LNCAP (cell line): Measurements from ENCODE around the gene LY6G5B.

ENCODE experiments used
- TF ChIP-seq, protein P1 (sequence below): fragments of 450-650 bp; IDR thresholded peaks from 2 replicates; pipeline ENCODE4 v1.5.1; 2017; ENCODE audit warnings: mild to moderate bottlenecking

LY6G5B gene

DNA sequence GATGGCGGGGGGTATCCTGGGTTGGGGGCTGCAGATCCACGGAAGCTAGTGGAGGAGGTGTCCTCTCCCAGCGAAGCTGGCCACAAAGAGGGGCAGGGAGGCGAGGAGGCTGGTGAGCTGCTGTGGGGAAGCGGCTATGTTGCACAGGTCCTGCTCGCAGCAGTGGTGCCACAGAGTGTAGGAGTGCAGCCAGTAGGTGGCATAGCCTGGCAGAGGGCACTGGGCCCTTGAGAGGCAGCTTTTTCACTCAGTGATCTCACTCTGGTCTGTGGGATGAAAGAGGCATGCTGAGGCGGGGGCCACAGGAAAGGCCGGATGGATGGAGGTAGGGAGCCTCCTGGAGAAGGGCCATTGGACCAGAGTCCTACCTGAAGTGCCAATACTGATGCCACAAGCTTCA lies 42.5 kb downstream of the LY6G5B start:
- TF ChIP-seq, protein P1, sequence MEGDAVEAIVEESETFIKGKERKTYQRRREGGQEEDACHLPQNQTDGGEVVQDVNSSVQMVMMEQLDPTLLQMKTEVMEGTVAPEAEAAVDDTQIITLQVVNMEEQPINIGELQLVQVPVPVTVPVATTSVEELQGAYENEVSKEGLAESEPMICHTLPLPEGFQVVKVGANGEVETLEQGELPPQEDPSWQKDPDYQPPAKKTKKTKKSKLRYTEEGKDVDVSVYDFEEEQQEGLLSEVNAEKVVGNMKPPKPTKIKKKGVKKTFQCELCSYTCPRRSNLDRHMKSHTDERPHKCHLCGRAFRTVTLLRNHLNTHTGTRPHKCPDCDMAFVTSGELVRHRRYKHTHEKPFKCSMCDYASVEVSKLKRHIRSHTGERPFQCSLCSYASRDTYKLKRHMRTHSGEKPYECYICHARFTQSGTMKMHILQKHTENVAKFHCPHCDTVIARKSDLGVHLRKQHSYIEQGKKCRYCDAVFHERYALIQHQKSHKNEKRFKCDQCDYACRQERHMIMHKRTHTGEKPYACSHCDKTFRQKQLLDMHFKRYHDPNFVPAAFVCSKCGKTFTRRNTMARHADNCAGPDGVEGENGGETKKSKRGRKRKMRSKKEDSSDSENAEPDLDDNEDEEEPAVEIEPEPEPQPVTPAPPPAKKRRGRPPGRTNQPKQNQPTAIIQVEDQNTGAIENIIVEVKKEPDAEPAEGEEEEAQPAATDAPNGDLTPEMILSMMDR: no peak; the same call in 1 of the 2 replicates

DNA sequence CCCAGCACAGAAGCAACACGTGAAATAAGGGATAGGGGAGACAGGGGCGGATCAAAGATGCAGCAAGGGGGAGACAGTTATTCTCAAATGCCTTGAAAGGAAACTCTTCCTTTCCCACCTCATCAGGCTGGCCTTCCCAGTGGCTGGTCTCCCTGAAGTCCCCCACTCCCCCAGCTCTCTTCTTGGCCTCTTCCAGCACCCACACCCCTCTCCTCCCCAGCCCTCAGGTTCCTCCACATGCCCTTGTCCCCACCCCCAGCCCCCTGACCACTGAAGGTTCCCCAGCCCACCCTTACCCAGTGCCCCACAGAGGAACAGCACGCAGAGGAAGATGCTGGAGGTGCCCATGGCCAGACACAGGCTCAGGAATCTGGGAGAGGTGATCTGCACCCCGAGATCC lies 43.7 kb downstream of the LY6G5B start:
- TF ChIP-seq, protein P1: no peak

DNA sequence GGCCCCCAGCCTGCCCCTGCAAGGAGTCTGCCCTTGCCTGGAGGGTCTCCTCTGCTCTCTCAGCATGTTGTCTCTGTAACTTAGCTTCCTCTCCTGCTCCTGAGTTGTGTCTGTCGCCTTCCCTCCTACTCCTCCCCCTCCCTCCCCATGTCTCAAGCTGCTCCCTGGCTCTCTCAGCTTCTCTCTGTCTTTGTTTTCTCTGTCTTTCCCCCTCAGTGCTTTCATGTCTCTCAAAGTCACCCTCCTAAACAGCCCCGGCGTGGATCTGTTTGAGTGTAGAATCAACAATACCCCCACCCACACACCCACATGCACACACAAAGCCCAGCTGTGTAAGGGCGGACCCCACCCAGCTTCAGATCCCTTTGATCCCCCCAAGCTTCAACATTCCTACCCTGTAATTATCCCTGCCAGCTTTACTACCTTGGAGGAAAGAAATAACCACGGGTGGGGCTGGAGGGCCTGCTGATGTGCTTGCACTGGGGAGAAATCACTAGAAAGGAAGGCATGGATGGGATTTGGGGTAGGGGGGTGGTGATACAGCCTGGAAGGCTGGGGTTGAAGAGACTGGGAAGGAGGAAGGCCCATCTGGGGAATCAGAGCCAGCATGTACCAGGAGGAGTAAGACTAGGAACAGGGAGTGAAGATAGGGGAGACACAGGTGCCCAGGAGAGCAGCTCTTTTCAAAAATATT lies 44.4 kb downstream of the LY6G5B start:
- TF ChIP-seq, protein P1: no peak

DNA sequence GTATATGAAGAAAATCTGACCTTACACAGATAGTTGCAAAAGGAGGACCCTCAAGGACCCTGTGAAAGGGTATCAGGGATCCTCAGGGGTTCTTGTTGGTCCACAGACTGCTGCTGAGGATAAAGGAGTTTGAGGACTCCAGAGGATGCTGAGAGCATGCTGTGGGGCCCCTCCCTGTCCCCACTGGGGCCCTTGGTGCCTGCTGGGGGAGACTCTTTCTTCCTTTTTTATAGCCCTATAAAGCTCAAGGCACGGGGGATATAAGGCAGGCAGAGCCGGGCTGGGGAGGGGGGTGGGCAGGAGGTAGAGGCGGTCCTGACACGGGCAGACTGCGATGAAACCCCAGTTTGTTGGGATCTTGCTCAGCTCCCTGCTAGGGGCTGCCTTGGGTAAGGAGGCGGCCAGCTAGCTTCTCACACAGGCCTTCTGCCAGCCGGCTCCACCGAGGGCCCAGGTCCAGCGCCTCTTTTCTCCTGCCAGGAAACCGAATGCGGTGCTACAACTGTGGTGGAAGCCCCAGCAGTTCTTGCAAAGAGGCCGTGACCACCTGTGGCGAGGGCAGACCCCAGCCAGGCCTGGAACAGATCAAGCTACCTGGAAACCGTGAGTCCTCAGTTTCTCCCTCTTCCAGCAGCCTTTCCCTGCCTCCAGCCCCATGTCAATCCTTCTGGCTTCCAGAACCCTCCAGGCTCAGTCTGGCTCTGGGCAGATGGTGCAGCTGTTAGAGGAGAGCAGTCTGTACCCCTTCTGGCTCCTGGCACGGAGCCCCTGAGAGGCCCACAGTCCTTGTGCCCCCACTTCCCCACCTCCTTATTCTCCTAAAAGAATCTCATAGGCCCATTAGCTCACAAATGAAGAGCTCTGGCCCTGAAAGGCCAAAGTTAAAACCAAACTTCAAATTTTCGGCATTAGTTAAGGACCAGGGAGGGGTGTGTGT lies 45.5 kb downstream of the LY6G5B start, which contains the start of gene LY6G6D:
Gene LY6G6D, plus strand, starts transcription at position 327 of the 937 bp plus-strand sequence. Its CDS starts 8 bp downstream, at position 335.
- TF ChIP-seq, protein P1: no peak

DNA sequence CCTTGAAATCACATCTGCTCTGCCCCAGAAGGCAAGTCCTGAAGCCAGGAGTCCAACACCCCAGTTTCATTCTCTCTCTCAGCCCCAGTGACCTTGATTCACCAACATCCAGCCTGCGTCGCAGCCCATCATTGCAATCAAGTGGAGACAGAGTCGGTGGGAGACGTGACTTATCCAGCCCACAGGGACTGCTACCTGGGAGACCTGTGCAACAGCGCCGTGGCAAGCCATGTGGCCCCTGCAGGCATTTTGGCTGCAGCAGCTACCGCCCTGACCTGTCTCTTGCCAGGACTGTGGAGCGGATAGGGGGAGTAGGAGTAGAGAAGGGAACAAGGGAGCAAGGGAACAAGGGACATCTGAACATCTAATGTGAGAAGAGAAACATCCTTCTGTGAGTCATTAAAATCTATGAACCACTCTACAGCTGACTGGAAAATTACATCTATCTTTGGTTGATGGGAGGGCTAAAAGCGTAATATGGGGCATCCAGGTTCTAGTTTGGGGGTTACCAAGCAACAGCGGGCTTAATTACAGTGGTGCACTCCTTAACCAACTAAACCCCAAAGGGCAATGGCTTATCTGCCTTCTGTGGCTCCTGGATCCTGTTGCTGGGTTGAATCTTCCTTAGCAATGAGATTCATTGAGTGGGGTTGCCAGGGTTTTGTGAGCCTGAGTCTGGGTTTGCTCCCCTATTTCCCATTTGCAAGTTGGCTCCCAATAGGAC lies 47.9 kb downstream of the LY6G5B start:
- TF ChIP-seq, protein P1: no peak

DNA sequence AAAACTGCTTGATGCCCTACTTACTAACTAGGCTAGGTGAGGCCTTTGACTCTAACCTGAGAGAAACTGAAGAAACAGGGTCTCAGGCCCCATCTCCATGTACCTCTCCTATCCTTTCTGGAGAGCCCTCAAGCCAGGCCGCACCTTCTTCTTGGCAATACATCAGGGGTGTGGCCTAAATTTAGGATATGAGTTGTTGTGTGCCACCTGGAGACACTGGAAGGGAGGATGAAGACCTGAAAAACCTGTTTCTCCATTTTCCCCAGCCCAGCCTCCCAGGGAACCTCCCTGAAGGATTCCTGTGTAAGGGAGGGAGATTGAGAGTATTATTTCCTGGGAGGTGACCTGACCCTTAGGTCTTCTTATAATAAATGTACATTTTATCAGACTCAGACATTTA lies 48.5 kb downstream of the LY6G5B start:
- TF ChIP-seq, protein P1: no peak

DNA sequence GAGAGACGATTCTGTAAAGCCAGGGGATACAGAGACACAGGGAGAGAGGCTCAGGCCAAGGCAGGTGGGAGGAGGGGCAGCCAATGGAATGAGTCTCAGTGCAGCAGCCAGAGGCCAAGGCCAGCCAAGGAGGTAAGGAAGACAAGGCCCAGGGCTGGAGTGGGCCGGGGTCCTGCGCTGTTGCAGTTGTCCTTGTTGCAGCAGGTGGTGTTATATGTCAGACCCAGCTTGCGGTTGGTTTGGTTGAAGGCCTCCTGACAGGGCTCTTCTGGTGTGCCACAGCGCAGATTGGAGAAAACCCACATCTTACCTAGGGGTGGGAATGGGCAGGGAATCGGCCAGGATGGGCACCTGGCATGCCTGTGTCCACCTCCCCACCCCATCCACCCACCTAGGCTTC lies 49.2 kb downstream of the LY6G5B start:
- TF ChIP-seq, protein P1: no peak
